Measurements from ENCODE around the gene FBXO27. TPM values are rescaled to one million over a fixed set of nuclear protein-coding genes. Genes with fewer than 3 reads are reported as not detected.

FBXO27 gene
- polyA plus RNA-seq, 2 of the 4 experiments (the other 2 are of a cell fraction): 15.2 to 17.5 TPM

GRCh38 chr19:39052243-39052746 lies 19.9 kb upstream of the FBXO27 start:
- ATAC-seq (peak; percentile 85 to 96), DNase-seq (ENCODE audit: low read depth in 1 of 2, low spot score in 1 of 2) (peak; percentile 75 to 87), FAIRE-seq (peak; percentile 99)
- peak overlapping the region; percentile 54 to 71 for H3K27ac ChIP-seq
- TF ChIP-seq, protein P1, sequence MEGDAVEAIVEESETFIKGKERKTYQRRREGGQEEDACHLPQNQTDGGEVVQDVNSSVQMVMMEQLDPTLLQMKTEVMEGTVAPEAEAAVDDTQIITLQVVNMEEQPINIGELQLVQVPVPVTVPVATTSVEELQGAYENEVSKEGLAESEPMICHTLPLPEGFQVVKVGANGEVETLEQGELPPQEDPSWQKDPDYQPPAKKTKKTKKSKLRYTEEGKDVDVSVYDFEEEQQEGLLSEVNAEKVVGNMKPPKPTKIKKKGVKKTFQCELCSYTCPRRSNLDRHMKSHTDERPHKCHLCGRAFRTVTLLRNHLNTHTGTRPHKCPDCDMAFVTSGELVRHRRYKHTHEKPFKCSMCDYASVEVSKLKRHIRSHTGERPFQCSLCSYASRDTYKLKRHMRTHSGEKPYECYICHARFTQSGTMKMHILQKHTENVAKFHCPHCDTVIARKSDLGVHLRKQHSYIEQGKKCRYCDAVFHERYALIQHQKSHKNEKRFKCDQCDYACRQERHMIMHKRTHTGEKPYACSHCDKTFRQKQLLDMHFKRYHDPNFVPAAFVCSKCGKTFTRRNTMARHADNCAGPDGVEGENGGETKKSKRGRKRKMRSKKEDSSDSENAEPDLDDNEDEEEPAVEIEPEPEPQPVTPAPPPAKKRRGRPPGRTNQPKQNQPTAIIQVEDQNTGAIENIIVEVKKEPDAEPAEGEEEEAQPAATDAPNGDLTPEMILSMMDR (IDR thresholded peaks at IDR 0.05): peak; percentile 99
- no peak for TF ChIP-seq ZSCAN20 (CRISPR knock-in tag; IDR thresholded peaks at IDR 0.05)
- no peak for TF ChIP-seq TFCP2L1 (CRISPR knock-in tag; IDR thresholded peaks at IDR 0.05)
- no peak for TF ChIP-seq FOSL2 (IDR thresholded peaks at IDR 0.05)
- no peak for TF ChIP-seq FOSL2 (CRISPR knock-in tag; IDR thresholded peaks at IDR 0.05)
- TF ChIP-seq, protein P2, sequence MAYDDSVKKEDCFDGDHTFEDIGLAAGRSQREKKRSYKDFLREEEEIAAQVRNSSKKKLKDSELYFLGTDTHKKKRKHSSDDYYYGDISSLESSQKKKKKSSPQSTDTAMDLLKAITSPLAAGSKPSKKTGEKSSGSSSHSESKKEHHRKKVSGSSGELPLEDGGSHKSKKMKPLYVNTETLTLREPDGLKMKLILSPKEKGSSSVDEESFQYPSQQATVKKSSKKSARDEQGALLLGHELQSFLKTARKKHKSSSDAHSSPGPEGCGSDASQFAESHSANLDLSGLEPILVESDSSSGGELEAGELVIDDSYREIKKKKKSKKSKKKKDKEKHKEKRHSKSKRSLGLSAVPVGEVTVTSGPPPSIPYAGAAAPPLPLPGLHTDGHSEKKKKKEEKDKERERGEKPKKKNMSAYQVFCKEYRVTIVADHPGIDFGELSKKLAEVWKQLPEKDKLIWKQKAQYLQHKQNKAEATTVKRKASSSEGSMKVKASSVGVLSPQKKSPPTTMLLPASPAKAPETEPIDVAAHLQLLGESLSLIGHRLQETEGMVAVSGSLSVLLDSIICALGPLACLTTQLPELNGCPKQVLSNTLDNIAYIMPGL (CRISPR knock-in tag; IDR thresholded peaks at IDR 0.05; ENCODE audit: borderline replicate concordance): no peak
- no peak for TF ChIP-seq CBX8 (IDR thresholded peaks at IDR 0.05)
- no peak for TF ChIP-seq ATOH8 (CRISPR knock-in tag; IDR thresholded peaks at IDR 0.05; ENCODE audit: low read depth)
- no peak for TF ChIP-seq NPAS2 (CRISPR knock-in tag; IDR thresholded peaks at IDR 0.05; ENCODE audit: borderline replicate concordance)
- TF ChIP-seq CEBPB (IDR thresholded peaks at IDR 0.05): no peak
- TF ChIP-seq, protein P3, sequence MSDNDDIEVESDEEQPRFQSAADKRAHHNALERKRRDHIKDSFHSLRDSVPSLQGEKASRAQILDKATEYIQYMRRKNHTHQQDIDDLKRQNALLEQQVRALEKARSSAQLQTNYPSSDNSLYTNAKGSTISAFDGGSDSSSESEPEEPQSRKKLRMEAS (IDR thresholded peaks at IDR 0.05): peak; percentile 50; the same call in 1 of the 2 replicates
- no peak for TF ChIP-seq CBX2 (IDR thresholded peaks at IDR 0.05; ENCODE audit: borderline replicate concordance, low read depth)
- TF ChIP-seq EHF (CRISPR knock-in tag; IDR thresholded peaks at IDR 0.05): no peak
- no peak for TF ChIP-seq RARB (CRISPR knock-in tag; IDR thresholded peaks at IDR 0.05)
- TF ChIP-seq HDAC2 (IDR thresholded peaks at IDR 0.05): no peak
- TF ChIP-seq GATA3 (IDR thresholded peaks at IDR 0.05; ENCODE audit: borderline replicate concordance): no peak
- TF ChIP-seq USF2 (IDR thresholded peaks at IDR 0.05): no peak
- 0 out of 2 replicates have a peak, but pooled peaks have one; percentile 10 for TF ChIP-seq BHLHE40 (IDR thresholded peaks at IDR 0.05; ENCODE audit: low read depth, low read length)
- TF ChIP-seq ESRRA (IDR thresholded peaks at IDR 0.05; ENCODE audit: borderline replicate concordance, low read length): no peak
- TF ChIP-seq HOXB13 (CRISPR knock-in tag; IDR thresholded peaks at IDR 0.05; ENCODE audit: low read depth): no peak
- TF ChIP-seq ZNF302 (CRISPR knock-in tag; IDR thresholded peaks at IDR 0.05): no peak
- no peak for TF ChIP-seq FOSB (CRISPR knock-in tag; IDR thresholded peaks at IDR 0.05)
- no peak for TF ChIP-seq ELK1 (IDR thresholded peaks at IDR 0.05; ENCODE audit: low read depth, low read length)
- no peak for TF ChIP-seq JUNB (IDR thresholded peaks at IDR 0.05)
- TF ChIP-seq RAD21 (conservative IDR thresholded peaks at IDR 0.05 in 1 of 2, IDR thresholded peaks at IDR 0.05 in 1 of 2): peak; percentile 98 to 99
- no peak for TF ChIP-seq EHMT2 (IDR thresholded peaks at IDR 0.05; ENCODE audit: low read depth)
- peak; percentile 99 for TF ChIP-seq SMC3 (IDR thresholded peaks at IDR 0.05)
- no peak for TF ChIP-seq PHF8 (IDR thresholded peaks at IDR 0.05; ENCODE audit: borderline replicate concordance, low read depth)
- TF ChIP-seq FOXS1 (CRISPR knock-in tag; IDR thresholded peaks at IDR 0.05): no peak
- TF ChIP-seq MAZ (IDR thresholded peaks at IDR 0.05; ENCODE audit: borderline replicate concordance, low read depth, low read length): no peak
- TF ChIP-seq POLR2AphosphoS2 (conservative IDR thresholded peaks at IDR 0.05; ENCODE audit: low read length): no peak
- 0 out of 2 replicates have a peak, but pooled peaks have one; percentile 10 for TF ChIP-seq RCOR1 (IDR thresholded peaks at IDR 0.05; ENCODE audit: low read depth, low read length)
- no peak for TF ChIP-seq EP300 (IDR thresholded peaks at IDR 0.05)
- CTCF ChIA-PET: interaction anchor here (0.6 to 33.6 kb wide), 70 partner anchors 15 to 628 kb away, joined by 3 to 612 read pairs (median 7); partner anchors contain the start of genes ACP7, FBXO27, GMFG and IFNL1
- H3K4me1 ChIP-seq: peaks cover 22% of the 10 kb centered on the region
- WGBS (ENCODE audit: missing lambda C conversion rate): 18% methylated on average over 10 of the region's 10 CpGs
- H3K9me3 ChIP-seq: peaks cover 7% of the 10 kb centered on the region; the same call in 2 of the 3 replicates
- POLR2A ChIA-PET: interaction anchor here (1.5 kb wide), 1 partner anchor 14 kb away, joined by 3 read pairs; no protein-coding TSS in a partner anchor
- H3K4me2 ChIP-seq: no peak overlapping the region
- no peak overlapping the region for H3K4me3 ChIP-seq
